NOMO-1 (cell line): Measurements from ENCODE around the gene CACNA1E.
"Not testable (repeated sequence)": the region's sequence is repeated elsewhere in the genome, so short reads cannot be mapped to it uniquely, and the experiment has no call there.

Experiments used
- DNase-seq, 2 experiments: peaks; one replicate each; lab custom pipeline; 2025; ENCODE audit not compliant: unreplicated experiment in 2 of 2; lab: John Stamatoyannopoulos, UW

The CACNA1E gene

DNA sequence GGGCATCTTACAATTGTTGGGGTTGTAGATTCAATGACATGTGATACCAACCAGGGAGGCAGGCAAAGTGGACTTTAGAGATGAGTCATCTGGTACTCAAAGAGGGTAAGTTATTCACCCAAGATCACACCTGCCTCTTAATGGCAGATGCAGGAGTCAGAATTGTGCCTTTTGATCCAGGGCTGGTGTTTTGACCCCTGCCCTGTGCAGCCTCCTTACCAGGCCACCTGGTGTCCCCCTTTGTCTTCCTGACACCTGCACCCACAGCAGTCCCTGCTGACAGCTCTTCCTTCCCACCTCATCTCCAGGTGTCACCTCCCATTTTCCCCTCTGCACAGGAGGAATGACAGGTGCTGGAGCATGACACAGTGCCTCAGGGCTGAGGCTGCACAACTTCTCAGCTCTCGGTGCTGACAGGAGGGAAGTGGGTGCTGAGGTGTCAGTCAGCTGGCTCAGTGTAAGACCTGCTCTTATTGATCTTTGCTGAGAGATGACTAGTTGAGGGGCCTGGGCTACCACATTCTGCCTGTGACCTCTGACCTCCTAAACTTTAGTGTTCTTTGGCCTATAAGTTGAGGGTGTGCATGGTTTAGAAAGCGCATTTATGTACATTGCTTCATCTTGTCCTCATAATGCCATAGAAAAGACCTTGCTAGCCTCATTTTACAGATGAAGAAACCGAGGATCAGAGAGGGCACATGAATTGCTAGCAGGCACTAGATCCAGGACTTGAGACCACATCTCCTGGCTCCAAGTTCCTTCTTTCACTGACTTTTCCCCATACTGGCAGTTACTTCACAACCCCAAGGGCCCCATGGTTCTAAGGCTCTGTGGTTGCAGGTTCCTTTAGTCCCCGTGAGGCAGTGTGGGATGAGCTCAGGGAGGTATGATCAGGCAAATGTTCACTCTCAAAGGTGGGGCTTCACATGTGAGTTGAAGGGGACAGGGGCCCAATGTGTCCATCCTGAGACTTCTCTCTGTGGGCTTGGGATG is 31.3 kb downstream of the CACNA1E start:
- DNase-seq = peak; percentile 27 to 46

DNA sequence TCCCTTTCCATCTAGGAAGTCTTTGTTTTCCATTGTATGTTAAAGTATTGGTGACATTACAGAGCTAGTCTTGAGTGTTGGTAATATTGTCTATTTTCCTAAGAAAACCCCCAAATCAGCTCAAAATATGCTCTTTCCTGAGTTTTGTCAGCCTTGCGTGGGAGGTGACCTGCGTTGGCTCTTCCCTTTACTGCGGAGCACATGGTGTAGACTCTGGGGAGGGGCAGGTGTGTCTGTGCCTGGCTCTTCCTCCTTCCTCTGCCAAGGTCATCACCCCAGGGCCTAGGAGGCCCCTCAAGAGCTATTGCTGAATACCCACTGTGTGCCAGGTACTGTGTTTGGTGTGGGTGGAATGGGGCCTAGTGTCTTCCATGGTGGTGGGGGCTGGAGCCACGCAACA is 33.4 kb downstream of the CACNA1E start:
- DNase-seq = no peak

DNA sequence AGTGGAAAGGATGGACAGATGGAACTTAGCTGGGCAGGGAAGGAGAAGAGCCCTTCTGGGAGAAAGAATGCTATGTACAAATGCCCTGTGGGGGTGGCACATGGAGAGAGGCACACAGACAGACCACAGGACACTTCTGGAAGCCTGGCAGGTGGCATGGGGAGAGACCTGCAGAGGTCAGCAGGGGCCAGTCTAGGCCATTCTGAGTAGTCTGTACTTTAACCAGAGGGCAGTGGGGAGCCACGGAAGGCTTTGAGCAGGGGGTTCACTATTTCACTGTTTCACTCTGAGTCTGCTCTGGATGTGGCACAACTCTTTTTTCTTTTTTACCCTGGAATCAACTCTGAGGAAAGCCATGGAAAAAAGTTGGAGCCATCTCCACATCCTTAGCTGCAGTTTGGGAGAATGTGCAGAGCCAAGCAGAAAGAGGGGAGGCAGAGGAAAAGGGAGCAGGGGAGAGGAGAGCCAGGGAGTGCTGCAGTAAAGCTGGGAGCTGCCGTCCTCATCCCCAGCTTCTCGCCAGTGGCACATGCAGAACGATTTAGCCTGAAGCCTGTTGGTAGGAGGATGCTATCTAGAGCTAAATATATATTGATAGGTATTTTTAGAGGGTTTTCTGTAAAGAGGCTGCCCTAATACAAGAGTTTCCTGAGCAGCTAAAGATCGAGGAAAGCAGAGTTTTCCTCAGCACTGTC is 34.0 kb downstream of the CACNA1E start:
- DNase-seq = no peak

DNA sequence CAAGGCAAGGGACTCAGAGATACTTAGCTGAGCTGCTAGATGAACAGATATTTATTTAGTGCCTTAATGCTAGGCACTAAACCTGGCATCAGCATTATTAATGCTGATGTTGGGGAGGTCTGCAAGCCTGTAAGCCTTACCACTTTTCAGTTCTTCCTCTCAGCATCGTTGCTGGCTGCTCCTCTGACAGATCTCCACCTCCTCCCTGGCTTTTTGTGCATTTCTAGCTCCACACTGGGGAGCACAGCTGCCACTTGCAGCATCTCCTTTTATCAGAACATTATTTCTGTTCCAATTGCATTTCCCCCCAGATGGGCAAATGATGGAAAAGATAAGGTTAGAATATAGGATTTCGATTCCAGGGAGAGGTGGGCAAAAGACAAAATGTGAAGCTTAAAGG is 34.8 kb downstream of the CACNA1E start:
- DNase-seq = no peak

DNA sequence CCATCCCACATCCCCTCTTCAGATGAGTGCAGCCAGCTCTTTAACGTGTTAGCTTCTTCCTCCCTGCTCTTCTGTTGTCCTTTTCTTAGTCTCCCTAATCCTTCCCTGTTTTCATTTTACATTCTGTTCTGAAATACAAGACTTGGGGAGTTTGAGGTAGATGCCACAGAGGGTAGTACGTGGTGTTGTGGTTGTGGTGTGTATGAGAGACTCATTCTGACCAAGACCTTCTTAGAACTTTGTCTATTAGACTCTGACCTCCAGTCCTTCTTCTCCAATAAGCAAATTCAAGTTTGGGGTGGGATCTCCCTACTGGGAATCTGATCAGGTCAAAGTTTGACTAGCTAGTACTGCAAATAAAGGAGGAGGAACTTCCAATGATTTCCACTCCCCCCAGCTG is 39.5 kb downstream of the CACNA1E start:
- DNase-seq = no peak

DNA sequence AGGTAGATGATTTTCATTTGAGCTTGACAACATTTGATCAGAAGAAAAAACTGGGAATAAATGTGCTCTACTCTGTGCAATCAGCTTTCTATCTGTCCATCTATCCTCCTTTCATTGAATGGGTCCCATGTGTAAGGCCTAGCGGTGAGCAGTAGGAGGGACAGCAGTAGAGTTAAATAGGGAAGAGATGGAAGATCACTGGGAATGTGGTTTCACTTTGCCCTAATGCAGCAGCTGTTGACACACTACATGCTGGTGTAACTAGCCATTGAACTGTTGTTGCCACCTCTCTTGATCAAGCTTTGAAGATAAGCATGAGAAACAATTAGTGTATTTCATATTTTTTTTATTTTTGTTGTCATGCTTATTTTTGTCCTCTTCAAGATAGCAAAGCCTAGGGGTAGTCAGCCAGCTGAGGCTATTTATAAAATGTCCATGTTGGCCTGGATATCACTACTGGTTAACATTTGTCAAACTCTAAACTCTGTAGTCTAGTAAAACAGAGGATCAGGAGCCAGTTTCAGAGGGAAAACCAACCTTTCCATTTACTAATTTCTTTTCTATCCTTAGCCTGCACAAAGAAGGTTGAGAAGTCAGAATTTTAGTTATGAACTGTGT is 41.9 kb downstream of the CACNA1E start:
- DNase-seq = no peak

DNA sequence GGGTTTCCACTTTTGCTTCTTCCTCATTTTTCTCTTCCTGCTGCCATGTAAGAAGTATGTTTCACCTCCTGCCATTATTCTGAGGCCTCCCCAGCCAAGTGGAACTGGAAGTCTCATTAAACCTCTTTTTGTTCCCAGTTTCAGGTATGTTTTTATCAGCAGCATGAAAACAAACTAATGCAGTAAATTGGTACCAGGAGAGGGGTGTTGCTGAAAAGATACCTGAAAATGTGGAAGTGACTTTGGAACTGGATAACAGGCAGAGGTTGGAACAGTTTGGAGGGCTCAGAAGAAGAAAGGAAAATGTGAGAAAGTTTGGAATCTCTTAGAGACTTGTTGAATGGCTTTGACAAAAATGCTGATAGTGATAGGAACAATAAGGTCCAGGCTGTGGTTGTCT is 44.9 kb downstream of the CACNA1E start:
- DNase-seq = not testable (repeated sequence)

DNA sequence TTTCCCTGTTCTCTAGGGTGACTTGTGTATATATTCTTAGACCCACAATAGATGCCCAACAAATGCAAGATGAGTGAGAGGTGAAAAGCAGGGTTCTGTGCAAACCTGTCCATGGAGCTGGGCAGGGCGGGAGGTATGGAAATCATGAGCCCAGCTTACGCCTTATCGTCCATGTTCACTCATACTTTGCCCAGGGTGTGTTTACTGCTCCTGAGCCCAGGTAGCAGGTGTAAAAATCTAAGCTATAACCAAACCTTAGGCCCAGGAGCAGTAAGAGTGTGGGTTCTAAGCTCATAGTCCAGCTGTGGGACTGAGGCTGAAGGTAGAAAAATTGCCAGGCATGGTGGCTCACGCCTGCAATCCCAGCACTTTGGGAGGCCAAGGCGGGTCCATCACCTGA is 48.1 kb downstream of the CACNA1E start:
- no peak for DNase-seq

DNA sequence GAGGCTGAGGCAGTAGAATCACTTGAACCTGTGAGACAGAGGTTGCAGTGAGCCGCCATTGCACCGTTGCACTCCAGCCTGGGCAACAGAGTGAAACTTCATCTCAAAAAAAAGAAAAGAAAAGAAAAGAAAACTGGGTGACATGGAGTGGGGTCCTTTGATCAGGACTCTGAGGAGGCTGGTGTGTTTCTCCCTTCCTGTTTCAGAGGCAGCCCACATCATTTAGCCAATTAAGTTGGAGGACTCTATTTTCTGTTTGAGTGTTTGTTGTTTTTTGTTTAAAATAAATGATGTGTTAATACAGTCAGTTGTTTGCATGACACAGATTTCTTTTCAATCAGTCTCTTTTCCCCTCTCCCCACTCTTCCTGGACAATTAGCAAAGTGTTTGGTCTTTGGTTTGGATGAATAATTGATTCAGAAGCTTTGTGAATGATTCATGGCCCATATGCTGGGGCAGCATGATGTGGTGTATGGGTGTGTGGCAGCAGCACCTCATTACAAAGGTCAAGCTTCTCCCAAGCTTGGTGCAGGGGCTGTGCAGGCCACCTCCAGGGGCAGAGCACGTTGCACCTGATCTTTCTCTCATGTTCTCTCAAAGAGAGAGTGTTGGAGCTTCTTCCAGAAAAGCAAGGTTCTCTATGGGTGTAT is 48.8 kb downstream of the CACNA1E start:
- no peak for DNase-seq

DNA sequence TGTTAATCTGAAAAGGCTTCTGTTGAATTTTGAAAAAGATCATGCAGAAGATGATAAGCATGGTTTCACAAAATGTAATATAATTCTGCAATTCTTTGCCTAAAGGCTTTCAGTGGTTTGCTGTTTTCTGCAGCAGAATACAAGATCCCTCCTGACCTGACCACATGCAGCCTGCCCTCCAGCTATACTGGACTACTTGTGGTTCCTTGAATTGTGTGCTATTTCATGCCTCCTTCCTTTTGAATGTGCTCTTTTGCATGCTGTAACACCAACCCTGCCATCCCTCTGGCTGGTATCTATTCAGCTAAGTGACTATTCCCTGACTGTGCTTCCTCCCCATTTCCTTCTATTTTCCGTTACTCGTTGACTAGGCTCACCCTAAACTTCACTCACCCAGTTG is 55.5 kb downstream of the CACNA1E start:
- no peak for DNase-seq

DNA sequence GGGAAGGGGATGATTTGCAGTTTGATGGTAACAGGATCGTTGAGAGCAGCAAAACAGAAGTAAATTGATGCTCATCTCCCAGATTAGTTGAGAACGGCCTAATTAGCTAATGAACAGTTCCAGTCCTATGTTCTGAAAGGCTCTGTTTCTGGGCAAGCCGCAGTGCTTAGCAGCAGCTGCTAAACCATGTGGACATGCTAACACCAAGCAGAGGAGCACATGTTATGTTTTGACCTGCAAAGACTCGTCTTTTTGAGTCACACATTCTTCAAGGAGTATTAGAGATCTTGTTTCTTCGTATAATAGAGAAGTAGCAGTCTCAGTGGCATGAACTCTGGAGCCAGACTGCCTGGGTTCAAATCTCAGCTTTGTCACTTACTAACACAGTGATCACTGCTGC is 58.1 kb downstream of the CACNA1E start:
- no peak for DNase-seq

DNA sequence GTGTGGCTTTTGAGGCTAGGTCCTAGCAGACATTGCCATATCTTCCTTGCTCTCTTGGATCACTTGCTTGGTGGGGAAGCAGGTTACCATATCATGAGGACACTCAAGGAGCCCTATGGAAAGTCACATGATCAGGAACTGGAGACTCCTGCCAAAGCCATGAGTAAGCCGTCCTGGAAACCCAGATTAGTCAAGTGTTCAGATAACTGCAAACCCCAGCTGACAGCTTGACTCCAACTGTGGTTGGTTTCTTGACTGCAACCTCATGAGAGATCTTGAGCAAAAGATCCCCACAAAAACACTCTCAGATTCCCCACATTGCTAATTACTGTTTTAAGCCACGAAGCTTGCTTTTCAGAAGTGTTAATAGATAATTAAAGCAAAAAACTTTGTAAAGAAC is 58.6 kb downstream of the CACNA1E start:
- no peak for DNase-seq

DNA sequence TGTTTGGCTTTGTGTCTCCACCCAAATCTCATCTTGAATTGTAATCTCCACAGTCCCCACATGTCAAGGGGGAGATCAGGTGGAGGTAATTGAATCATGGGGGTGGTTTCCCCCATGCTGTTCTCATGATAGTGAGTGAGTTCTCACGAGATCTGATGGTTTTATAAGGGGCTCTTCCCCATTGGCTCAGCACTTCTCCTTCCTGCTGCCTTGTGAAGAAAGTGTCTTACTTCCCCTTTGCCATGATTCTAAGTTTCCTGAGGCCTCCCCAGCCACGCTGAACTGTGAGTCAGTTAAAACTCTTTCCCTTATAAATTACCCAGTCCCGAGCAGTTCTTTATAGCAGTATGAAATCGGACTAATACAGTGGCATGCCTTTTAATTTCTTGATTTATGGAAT is 59.1 kb downstream of the CACNA1E start:
- DNase-seq = peak; percentile 32 to 67

DNA sequence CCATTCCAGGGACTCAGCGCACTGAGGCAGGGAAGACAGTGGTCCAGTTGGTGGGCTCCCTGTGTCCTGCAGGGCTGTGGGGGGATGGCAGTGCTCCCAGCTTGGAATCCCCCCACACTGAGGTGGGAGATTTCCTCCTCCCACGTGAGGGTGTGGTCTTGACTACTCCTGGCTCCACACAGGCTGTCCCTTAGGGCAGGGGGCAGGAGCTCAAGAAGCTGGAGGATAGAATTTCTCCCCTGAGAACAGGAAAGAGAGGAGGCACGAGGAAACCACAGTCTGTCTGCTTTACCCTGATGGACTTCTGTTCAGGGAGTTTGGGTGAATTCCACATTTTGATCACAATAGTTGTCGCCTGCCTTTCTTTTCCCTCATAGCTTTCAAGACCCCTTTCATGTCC is 62.1 kb downstream of the CACNA1E start:
- no peak for DNase-seq

DNA sequence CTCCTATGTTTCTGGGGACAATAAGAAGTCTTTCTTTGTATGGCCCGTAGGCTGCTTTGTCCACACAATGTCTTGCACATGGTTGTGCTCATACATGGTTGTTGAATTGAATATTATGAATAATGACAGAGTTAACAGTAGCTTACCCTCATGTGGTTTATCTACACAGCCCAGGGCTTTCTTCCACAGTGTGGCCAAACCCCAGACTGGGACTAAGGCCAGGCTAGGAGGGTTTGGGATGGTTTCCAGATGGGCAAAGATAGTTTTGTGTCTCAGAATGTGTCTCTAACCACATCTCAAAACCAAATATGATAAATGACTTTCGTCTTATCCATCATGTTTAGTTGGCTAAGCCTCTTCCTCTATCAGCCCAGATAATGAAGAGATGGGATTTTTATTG is 65.2 kb downstream of the CACNA1E start:
- no peak for DNase-seq

DNA sequence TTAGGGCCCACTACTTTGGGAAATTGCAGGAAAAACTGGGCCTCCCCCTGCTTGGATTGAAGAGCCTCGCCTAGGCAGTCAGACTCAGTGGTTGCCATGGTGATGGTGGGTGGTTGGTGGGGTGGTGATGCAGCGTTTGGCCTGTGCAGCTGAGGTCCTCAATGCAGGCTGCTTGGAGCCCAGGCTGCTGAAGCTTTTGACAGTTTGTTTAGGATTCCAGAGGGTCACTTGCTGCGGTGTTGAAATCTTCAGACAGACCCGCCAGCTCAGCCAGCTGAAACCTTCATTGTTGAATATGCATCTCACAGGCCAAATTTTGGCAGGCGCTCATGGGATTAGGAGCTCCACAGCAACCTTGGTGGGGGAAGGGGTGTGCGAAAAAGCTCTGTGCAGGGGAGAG is 67.9 kb downstream of the CACNA1E start:
- no peak for DNase-seq

DNA sequence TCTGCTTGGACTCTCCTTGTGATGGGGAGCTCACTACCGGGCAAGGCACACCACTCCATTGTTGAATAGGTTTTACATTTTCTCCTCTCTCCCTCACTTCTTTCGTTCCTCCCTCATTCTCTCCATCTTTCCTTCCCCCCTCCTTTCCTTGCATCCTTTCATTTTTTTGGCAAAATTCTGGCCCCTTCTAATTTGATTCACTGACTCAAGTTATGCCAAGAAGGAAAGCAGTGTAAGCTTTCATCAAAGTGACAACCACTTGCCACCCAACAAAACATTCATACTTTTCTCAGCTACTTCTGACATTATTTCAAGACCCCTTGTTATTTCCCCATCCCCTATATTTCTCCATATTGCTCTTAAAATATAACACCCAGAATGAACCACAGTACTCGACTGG is 68.4 kb downstream of the CACNA1E start:
- no peak for DNase-seq

DNA sequence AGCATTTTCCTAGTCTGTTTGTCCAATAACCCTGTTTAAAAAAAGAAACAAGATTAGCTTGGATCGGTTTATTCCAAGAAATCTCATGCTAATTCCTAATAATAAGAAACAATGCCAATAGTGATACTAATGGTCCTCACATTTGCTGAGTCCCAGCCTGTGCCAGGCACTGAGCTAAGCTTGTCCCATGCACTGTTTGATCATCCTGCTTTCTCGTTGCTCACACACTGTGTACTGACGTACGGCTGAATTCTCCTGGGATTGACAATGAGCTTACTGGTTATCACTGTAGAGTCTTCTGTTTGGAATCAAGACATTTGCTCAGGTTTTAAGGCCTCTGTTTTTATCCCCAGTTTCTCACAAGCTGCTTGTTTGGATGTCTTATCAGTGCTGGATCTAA is 71.1 kb downstream of the CACNA1E start:
- DNase-seq = no peak

DNA sequence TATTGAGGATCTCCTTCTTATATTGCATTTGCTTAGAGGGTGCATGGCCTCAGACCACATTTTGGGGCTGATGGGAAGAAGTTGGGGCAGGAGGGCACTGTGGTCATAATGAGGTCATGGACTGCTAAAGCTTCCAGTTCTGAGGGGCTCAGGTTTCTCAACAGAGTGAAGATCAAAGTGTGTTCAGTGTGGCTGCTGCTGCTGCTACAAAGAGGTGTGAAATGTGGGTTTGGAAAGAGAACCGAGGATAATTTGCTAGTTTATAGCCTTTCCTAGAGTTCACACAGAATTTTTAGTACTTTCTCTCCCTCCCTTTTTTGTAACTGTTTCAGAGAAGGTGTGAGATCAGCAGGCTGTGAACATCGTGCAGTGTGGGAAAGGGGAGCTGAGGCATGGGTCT is 73.3 kb downstream of the CACNA1E start:
- DNase-seq = no peak

DNA sequence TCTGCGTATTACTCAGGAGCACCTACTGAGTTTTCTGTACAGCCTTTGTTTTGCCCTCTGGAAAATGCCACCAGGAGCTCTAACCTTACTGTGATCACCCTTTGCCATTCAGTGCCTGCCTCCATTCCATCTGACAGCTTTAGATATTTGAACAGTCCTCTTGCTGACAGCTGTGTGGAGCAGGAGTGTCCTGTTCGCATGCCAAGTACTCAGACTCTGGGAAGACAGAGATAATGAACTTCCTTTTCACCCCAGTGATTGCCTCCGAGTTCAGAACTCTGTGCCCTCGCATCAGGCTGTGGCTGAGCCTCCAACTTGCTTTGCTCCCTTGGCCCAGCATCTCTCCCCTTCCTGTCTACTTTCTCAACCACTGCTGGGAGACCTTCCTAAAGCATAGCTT is 74.0 kb downstream of the CACNA1E start:
- no peak for DNase-seq

DNA sequence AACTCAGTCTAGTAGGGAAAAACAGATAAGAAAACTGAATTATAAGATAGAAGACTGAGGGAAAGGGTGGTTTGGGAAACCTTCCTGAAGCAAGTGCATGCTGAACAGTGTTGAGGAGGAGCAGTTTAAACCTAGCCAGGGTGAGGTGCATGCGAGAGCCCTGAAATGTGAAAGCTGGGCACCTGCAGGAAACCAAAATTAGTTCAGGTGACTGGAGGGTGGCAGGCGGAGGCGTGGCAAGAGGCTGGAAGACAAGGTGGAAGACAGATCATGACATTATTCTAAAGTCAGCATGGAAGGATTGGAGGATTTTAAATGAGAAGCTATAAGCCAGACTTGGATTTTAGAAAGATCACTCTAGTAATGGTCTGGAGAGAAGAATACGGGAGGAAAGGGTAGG is 75.1 kb downstream of the CACNA1E start:
- no peak for DNase-seq
